K562 (cell line): ENCODE data around the gene PCSK6.

Source experiments
- MXI1 ChIP-seq: IDR thresholded peaks from 2 replicates; pipeline ENCODE4 v1.6.1; 2011; ENCODE audit warnings: low read depth, mild to moderate bottlenecking, improper control_type of control experiment, low read length
- MYBL2 ChIP-seq, 2 experiments: fragments of 450-650 bp in 1 of 2; sonication (generic) in 1 of 2; formaldehyde crosslinking in 1 of 2; IDR thresholded peaks; 2 replicates each; pipeline versions ENCODE4 v1.6.1 to v1.8.1; 2017 to 2022; ENCODE audit warnings: borderline replicate concordance in 1 of 2, inconsistent platforms in 1 of 2, low read depth in 1 of 2, mild to moderate bottlenecking in 1 of 2, missing genetic modification reagents in 1 of 2, moderate library complexity in 1 of 2
- POLR2A ChIP-seq: fragments of 450-650 bp; conservative IDR thresholded peaks from 2 replicates; pipeline ENCODE4 v1.6.1; 2016
- TF ChIP-seq, protein P1 (sequence below), 3 experiments: IDR thresholded peaks in 2 of 3; conservative IDR thresholded peaks in 1 of 3; 2 replicates each; pipeline ENCODE4 v1.5.1; 2011 to 2012; ENCODE audit warnings: low read length in 3 of 3, mild to moderate bottlenecking in 3 of 3, control low read depth in 2 of 3, improper control_type of control experiment in 1 of 3, inconsistent platforms in 1 of 3, low read depth in 1 of 3, mixed read lengths in 1 of 3, moderate library complexity in 1 of 3; ENCODE audit not compliant: insufficient read depth in 2 of 3
- TF ChIP-seq, protein P2 (sequence below): fragments of 450-650 bp; formaldehyde crosslinking; IDR thresholded peaks from 2 replicates; pipeline ENCODE4 v1.4.0; 2020; ENCODE audit warnings: mild to moderate bottlenecking, moderate library complexity

DNA sequence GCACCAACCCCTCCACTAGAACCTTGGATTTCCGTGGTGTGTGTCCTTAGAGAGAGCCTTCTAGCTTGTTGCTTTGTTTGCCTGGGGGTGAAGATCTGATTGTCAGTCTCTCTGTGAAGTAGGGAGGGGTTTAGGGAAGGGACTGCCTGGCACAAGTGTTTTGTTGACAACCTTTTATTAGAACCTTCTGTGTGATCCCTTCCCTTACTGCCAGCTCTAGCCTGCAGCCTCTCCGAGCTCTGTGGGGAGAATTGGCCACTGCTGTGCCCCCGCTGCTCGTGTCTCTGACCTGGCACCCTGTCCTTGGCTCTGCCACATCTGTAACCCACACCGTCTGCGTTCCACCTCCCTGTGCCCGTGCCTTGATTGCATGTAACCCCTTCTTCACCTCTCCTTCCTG, 30.9 kb upstream of the PCSK6 start:
- TF ChIP-seq, protein P1, sequence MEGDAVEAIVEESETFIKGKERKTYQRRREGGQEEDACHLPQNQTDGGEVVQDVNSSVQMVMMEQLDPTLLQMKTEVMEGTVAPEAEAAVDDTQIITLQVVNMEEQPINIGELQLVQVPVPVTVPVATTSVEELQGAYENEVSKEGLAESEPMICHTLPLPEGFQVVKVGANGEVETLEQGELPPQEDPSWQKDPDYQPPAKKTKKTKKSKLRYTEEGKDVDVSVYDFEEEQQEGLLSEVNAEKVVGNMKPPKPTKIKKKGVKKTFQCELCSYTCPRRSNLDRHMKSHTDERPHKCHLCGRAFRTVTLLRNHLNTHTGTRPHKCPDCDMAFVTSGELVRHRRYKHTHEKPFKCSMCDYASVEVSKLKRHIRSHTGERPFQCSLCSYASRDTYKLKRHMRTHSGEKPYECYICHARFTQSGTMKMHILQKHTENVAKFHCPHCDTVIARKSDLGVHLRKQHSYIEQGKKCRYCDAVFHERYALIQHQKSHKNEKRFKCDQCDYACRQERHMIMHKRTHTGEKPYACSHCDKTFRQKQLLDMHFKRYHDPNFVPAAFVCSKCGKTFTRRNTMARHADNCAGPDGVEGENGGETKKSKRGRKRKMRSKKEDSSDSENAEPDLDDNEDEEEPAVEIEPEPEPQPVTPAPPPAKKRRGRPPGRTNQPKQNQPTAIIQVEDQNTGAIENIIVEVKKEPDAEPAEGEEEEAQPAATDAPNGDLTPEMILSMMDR (IDR thresholded peaks at IDR 0.05 in 2 of 3, conservative IDR thresholded peaks at IDR 0.05 in 1 of 3; ENCODE audit: insufficient read depth in 2 of 3, low read depth in 1 of 3, low read length in 3 of 3): no peak
- TF ChIP-seq, protein P2, sequence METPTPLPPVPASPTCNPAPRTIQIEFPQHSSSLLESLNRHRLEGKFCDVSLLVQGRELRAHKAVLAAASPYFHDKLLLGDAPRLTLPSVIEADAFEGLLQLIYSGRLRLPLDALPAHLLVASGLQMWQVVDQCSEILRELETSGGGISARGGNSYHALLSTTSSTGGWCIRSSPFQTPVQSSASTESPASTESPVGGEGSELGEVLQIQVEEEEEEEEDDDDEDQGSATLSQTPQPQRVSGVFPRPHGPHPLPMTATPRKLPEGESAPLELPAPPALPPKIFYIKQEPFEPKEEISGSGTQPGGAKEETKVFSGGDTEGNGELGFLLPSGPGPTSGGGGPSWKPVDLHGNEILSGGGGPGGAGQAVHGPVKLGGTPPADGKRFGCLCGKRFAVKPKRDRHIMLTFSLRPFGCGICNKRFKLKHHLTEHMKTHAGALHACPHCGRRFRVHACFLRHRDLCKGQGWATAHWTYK: no peak
- TF ChIP-seq POLR2A (no peak), MXI1 (no peak), MYBL2 (IDR thresholded peaks at IDR 0.05; ENCODE audit: low read depth) (no peak), MYBL2 (CRISPR knock-in tag; IDR thresholded peaks at IDR 0.05; ENCODE audit: borderline replicate concordance) (no peak)
